ENCODE results near the gene CIDEA. TPM values are rescaled to one million over a fixed set of nuclear protein-coding genes. Genes with fewer than 3 reads are reported as not detected.
"Not testable (repeated sequence)": the region's sequence is repeated elsewhere in the genome, so short reads cannot be mapped to it uniquely, and the experiment has no call there.

CIDEA gene
- total RNA-seq, 1 experiment from 2014 or later, result not detected

DNA sequence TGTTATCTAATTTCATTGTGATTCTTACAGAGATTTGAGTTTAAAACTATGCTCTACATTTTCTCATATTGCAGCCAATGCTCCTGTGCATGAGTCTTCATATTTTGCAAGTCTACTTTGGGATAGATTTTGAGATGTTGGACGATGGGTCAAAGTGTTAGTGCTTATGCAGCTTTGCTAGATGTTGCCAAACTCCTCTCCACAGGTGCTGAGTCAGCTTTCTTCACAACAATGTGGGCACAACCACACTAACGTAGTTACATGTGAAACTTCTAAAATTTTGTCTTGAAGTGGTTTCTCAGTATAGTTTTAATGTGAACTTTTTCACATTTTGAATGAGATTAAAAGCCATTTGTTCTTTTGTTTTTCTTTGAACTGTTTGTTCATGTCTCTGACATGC, 32.1 kb upstream of the CIDEA start:
- H3K27me3 ChIP-seq (replicated peaks; ENCODE audit: control insufficient read depth, insufficient read depth, low read length); intact Hi-C loops (cut with micrococcal nuclease; ENCODE audit: unreplicated experiment); H3K4me1 Mint-ChIP-seq (ENCODE audit: low read depth, unreplicated experiment); POLR2A ChIA-PET; DNase-seq; CTCF ChIA-PET; H3K36me3 ChIP-seq (ENCODE audit: control insufficient read depth, insufficient read depth, low read length); H3K27ac Mint-ChIP-seq (ENCODE audit: unreplicated experiment); H3K9me3 ChIP-seq; H3K4me3 Mint-ChIP-seq (ENCODE audit: unreplicated experiment); H3K9me3 Mint-ChIP-seq (ENCODE audit: unreplicated experiment); H3K36me3 Mint-ChIP-seq (ENCODE audit: insufficient read depth, unreplicated experiment); BruUV-seq (replicated peaks); H3K4me1 ChIP-seq; H3K4me3 ChIP-seq (ENCODE audit: low read depth, low read length); H3K27me3 Mint-ChIP-seq (ENCODE audit: insufficient read depth, unreplicated experiment): not testable (repeated sequence)

GRCh38 chr18:12223326-12223725, 30.8 kb upstream of the CIDEA start:
- H3K9me3 ChIP-seq; H3K4me1 Mint-ChIP-seq (ENCODE audit: low read depth, unreplicated experiment); H3K4me3 ChIP-seq (ENCODE audit: low read depth, low read length); H3K4me1 ChIP-seq; intact Hi-C loops (cut with micrococcal nuclease; ENCODE audit: unreplicated experiment); H3K27me3 ChIP-seq (replicated peaks; ENCODE audit: control insufficient read depth, insufficient read depth, low read length); DNase-seq; H3K27me3 Mint-ChIP-seq (ENCODE audit: insufficient read depth, unreplicated experiment); H3K27ac Mint-ChIP-seq (ENCODE audit: unreplicated experiment); BruUV-seq (replicated peaks); CTCF ChIA-PET; H3K36me3 ChIP-seq (ENCODE audit: control insufficient read depth, insufficient read depth, low read length); H3K9me3 Mint-ChIP-seq (ENCODE audit: unreplicated experiment); H3K36me3 Mint-ChIP-seq (ENCODE audit: insufficient read depth, unreplicated experiment); POLR2A ChIA-PET; H3K4me3 Mint-ChIP-seq (ENCODE audit: unreplicated experiment): not testable (repeated sequence)

GRCh38 chr18:12226807-12227206, 27.4 kb upstream of the CIDEA start:
- H3K4me1 ChIP-seq; H3K4me3 Mint-ChIP-seq (ENCODE audit: unreplicated experiment); H3K4me1 Mint-ChIP-seq (ENCODE audit: low read depth, unreplicated experiment); CTCF ChIA-PET; POLR2A ChIA-PET; H3K36me3 Mint-ChIP-seq (ENCODE audit: insufficient read depth, unreplicated experiment); intact Hi-C loops (cut with micrococcal nuclease; ENCODE audit: unreplicated experiment); BruUV-seq (replicated peaks); H3K36me3 ChIP-seq (ENCODE audit: control insufficient read depth, insufficient read depth, low read length); H3K27me3 ChIP-seq (replicated peaks; ENCODE audit: control insufficient read depth, insufficient read depth, low read length); H3K27ac Mint-ChIP-seq (ENCODE audit: unreplicated experiment); H3K9me3 ChIP-seq; H3K9me3 Mint-ChIP-seq (ENCODE audit: unreplicated experiment); H3K27me3 Mint-ChIP-seq (ENCODE audit: insufficient read depth, unreplicated experiment); H3K4me3 ChIP-seq (ENCODE audit: low read depth, low read length); DNase-seq: not testable (repeated sequence)

GRCh38 chr18:12227399-12228186, 26.6 kb upstream of the CIDEA start:
- BruUV-seq (replicated peaks); intact Hi-C loops (cut with micrococcal nuclease; ENCODE audit: unreplicated experiment); H3K4me1 ChIP-seq; H3K9me3 ChIP-seq; H3K4me3 Mint-ChIP-seq (ENCODE audit: unreplicated experiment); CTCF ChIA-PET; H3K27ac Mint-ChIP-seq (ENCODE audit: unreplicated experiment); H3K27me3 Mint-ChIP-seq (ENCODE audit: insufficient read depth, unreplicated experiment); POLR2A ChIA-PET; H3K36me3 ChIP-seq (ENCODE audit: control insufficient read depth, insufficient read depth, low read length); H3K27me3 ChIP-seq (replicated peaks; ENCODE audit: control insufficient read depth, insufficient read depth, low read length); H3K36me3 Mint-ChIP-seq (ENCODE audit: insufficient read depth, unreplicated experiment); H3K4me1 Mint-ChIP-seq (ENCODE audit: low read depth, unreplicated experiment); H3K4me3 ChIP-seq (ENCODE audit: low read depth, low read length); H3K9me3 Mint-ChIP-seq (ENCODE audit: unreplicated experiment); DNase-seq: not testable (repeated sequence)

DNA sequence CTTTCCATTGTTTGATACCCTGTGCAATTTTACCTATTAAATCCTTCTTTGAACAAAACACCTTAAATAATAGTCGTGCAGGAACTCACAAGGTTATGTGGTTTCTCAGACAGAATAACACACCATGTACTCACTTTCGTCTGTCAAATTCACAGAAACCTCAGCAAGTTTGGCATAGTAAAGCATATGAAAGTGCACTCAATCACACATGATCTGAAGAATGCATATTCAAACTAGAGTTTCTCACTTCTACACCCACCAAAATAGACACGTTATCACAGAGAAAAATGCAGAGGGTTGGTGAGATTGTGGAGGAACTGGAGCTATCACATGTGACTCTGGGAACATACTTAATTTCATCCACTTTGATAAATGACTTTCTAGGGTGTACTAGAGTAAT, 25.9 kb upstream of the CIDEA start:
- H3K4me1 Mint-ChIP-seq (ENCODE audit: low read depth, unreplicated experiment); DNase-seq; H3K4me3 ChIP-seq (ENCODE audit: low read depth, low read length); H3K9me3 ChIP-seq; H3K36me3 Mint-ChIP-seq (ENCODE audit: insufficient read depth, unreplicated experiment); H3K4me1 ChIP-seq; H3K27me3 ChIP-seq (replicated peaks; ENCODE audit: control insufficient read depth, insufficient read depth, low read length); POLR2A ChIA-PET; intact Hi-C loops (cut with micrococcal nuclease; ENCODE audit: unreplicated experiment); H3K27ac Mint-ChIP-seq (ENCODE audit: unreplicated experiment); H3K9me3 Mint-ChIP-seq (ENCODE audit: unreplicated experiment); CTCF ChIA-PET; H3K27me3 Mint-ChIP-seq (ENCODE audit: insufficient read depth, unreplicated experiment); H3K36me3 ChIP-seq (ENCODE audit: control insufficient read depth, insufficient read depth, low read length); BruUV-seq (replicated peaks); H3K4me3 Mint-ChIP-seq (ENCODE audit: unreplicated experiment): not testable (repeated sequence)

- H3K27ac Mint-ChIP-seq (ENCODE audit: unreplicated experiment); DNase-seq; H3K4me3 ChIP-seq (ENCODE audit: low read depth, low read length); H3K36me3 ChIP-seq (ENCODE audit: control insufficient read depth, insufficient read depth, low read length); H3K4me1 Mint-ChIP-seq (ENCODE audit: low read depth, unreplicated experiment); H3K4me3 Mint-ChIP-seq (ENCODE audit: unreplicated experiment); intact Hi-C loops (cut with micrococcal nuclease; ENCODE audit: unreplicated experiment); H3K27me3 Mint-ChIP-seq (ENCODE audit: insufficient read depth, unreplicated experiment); H3K4me1 ChIP-seq; H3K9me3 Mint-ChIP-seq (ENCODE audit: unreplicated experiment); POLR2A ChIA-PET; H3K27me3 ChIP-seq (replicated peaks; ENCODE audit: control insufficient read depth, insufficient read depth, low read length); BruUV-seq (replicated peaks); H3K9me3 ChIP-seq; H3K36me3 Mint-ChIP-seq (ENCODE audit: insufficient read depth, unreplicated experiment): not testable (repeated sequence)
- CTCF ChIA-PET, result interaction anchor here (0.6 kb wide), 1 partner anchor 420 kb away, joined by 4 read pairs; no protein-coding TSS in a partner anchor
Measured at GRCh38 chr18:12230561-12230960, 23.6 kb upstream of the CIDEA start.
